AML-193 (cell line): ENCODE results near the gene TMPRSS5.
"Not testable (repeated sequence)": the region's sequence is repeated elsewhere in the genome, so short reads cannot be mapped to it uniquely, and the experiment has no call there.

ENCODE experiments used
- DNase-seq, 2 experiments: peaks; one replicate each; lab custom pipeline; 2025; lab: John Stamatoyannopoulos, UW

The TMPRSS5 gene

DNA sequence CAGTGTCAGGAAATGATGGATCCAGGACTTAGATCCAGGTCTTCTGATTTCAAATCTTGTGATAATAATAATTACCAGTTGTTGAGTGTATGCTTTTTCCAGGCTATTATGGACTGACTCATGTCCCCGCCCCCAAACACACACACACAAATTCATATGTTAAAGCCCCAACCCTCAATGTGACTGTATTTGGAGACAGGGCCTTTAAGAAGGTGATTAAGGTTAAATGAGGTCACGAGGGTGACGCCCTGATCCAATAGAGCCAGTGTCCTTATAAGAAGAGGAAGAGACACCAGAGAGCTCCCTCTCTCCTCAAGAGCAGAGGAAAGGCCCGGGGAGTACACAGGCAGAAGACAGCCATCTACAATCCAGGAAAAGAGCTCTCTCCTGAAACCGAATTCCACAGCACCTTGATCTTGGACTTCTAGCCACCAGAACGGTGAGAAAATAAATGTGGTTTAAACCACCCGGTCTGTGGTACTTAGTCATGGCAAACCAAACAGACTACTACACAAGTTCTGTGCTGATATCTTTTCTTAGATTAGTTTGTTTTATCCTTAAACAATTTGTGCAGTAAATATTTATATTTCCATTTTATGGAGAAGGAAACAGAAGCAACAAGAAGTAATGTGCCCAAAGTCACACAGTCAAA is 8.2 kb downstream of the TMPRSS5 start:
- no peak for DNase-seq

DNA sequence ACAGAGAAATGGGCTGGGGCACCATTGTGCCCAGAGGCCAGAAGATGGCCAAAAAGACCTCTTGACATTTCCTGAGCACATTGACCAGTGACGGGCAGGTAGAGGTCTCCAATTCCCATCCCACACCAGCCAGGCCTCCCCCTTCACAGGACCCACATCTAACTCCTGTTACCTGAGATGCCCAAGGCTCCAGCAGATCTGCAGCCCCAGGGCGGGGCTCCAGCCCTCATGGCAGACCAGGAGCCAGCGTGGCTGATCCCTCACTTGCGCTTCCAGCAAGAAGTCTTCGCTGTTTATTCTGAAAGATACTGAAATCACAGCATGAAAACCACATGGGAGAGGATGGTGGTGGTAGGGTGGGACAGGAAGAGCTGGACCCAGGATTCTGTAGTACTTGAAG is 9.0 kb downstream of the TMPRSS5 start:
- no peak for DNase-seq

DNA sequence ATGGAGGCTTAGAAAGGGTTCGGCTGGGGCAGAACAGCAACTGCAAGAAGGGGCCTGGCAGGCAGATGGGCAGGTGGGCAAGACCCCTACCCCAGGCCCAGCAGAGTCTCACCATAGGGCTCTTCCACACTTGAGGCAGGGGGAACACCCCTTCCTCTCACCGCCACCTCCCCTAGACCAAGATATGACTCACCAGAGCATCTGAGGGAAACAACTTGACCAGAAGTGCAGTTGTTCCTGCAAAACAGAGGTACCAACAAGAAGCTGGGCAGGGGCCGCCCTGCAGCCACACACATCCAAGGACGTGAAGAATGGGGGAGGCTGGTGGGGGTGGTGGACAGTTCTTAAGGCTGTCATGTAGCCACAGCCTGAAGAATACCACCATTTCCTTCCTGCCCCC is 10.9 kb downstream of the TMPRSS5 start:
- DNase-seq = no peak

DNA sequence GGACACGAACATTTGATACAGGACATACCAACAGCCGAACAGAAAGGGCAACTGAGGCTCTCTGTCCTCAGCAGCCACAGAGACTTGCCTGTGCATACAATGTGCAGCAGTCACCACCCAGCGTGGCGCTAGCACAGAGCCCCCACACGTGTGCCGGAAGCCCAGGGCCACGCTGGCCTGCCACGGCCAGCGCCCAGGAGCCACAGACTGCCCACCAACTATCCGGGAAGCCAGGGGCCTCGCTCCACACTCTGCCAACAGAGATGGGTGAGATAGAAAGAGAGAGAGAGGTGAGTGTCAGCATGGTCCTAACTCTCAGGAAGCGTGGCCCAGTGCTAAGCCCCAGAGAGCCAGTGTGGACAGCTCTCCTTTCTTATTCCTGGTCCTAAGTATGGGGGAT is 11.7 kb downstream of the TMPRSS5 start:
- DNase-seq = no peak

DNA sequence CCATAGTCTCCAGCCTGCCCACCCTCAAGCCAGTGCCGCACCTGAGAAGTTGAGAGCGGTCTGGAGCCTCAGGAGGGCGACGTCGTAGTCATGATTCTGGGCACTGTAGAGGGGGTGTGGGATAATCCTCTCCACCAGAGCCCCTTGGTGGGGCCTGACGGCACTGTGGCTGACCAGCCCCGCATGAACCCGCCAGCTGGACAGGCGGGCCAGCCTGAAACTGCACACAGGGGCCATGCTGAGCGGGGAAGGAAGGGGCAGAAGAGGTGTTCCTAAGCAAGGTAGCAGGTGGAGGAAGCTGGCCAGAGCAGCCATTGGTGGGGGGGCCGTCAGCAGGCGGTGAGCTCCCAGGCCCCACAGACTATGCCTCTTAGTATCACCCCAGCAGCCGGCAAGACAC is 13.1 kb downstream of the TMPRSS5 start:
- DNase-seq = no peak

DNA sequence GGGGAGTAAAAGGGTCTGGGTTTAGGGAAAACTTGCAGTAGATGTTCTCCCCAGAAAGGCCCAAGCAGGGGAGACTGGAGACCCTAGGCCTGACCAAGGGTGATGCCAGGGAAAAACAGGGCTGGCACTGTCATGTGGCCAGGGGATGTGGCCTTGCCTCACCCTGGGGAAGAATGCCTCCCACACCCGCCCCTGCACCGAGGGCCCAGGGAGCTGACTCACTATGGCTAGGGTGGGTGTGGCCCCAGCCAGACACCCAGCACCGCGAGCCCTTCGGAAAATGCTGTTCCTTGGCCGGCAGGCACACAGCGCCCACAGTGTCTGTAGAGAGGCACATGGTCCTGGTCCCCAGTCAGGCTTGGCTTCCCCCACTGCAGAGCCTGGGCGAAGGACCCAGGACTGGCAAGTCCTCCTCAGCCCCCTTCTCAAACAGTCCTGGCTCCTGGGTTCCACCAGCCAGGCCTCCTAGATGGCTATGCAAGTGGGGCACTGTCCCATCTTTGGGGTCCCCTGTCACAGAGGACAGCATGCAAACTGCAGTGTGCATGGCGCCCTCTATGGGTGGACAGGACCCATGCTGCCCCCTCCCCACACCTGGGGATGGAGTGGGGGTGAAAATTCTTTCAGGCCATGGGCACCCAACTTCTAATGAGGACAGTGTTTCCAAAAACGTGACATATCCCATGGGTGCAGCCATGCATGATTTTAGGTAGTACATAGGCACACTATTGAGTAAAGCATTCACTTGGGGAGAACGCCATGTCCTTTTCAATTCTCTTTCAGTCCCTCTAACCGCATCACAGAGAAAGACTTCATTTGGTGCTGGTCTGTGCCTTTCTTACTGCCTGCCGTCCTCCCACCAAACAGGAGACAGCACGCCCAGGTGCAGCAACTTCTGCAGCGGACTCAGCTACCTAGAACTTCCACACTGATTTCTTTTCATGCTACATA is 15.2 kb downstream of the TMPRSS5 start:
- DNase-seq = no peak

DNA sequence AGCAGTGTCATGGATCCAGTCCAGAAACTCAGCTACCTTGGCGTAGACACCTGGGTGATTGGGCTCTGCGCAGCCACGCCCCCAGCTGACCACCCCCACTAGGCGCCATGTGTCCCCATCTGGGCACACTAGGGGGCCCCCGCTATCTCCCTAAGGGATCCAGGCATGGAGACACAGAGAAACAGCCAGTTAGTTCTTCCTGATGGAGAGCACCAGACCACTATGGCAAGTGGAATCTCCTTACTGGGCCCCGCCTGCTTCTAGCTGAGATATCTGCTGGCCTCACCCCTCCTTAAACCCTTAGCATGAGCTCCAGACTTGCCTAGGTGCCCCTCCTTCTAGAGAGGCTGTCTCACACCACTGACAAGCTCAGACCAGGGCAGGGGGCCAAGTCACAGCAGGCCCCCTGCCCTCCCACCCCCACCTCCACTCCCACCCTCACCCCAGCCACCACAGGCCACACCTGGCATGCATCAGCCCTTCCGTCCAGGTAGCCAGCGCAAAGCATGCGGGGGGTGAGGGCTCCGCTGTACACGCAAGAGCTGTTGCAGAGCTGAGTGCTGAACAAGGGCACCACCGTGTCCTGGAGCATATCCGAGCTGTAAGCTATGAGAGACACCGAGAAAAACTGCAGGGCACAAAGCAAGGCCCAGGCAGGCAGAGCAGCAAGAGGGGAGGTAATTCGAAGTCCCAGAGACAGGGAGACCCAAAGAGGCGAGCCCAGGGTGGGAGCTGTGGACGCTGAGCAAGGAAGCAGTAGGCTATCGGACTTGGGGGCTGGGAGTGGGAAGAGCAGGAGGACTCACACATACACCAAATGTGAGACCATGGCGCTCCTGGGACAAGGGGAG is 16.1 kb downstream of the TMPRSS5 start:
- no peak for DNase-seq

DNA sequence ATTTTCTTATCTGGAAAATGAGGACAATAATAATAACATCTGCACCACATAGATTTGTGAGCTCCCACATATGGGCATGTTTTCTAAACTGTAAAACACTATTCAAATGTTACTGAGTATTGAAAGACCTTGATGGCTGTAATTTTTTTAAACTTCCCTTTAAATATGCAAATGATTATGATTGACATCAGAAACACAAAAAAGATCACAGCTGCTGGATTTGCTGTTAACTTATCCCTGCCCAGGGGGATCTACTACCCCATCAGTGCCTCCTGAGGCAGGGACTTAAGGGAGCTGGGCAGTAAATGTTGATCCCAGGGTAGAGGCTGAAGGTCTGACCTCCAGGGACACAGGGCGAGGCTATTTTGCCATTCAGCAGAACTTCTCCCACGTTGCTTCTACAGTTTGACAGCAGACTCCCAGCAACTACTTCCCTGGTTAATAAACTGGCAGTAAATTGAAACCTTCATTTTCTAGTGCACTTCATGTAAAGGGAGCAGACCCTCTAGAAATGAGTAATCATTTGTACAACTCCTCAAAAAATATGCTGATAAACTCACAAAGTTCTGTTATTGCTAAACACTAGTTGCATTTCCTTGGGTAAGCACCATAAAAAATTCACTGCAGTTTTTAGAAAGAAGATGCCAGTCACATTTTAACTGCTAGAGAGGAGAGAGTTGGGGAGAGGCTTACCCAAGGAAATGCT is 20.3 kb downstream of the TMPRSS5 start:
- DNase-seq = no peak

DNA sequence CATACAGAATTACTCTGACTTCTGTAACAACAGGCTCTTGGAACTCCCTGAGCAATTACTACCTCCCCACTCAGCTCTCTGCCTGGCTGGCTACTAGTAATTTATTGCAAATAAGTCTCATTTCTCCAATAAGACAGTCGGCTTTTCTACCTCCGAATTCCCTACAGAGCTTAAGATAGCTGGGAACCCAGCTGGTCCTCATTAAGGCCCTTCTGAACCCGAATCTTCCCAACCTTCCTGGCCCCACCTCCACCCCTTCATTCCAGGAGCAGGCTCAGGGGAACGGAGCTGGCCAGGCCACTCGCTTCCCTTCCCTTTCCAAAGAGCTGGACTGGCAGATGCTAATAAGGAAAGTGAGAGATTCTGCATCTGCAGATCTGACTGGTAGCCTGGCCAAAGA is 21.6 kb downstream of the TMPRSS5 start:
- DNase-seq = no peak

DNA sequence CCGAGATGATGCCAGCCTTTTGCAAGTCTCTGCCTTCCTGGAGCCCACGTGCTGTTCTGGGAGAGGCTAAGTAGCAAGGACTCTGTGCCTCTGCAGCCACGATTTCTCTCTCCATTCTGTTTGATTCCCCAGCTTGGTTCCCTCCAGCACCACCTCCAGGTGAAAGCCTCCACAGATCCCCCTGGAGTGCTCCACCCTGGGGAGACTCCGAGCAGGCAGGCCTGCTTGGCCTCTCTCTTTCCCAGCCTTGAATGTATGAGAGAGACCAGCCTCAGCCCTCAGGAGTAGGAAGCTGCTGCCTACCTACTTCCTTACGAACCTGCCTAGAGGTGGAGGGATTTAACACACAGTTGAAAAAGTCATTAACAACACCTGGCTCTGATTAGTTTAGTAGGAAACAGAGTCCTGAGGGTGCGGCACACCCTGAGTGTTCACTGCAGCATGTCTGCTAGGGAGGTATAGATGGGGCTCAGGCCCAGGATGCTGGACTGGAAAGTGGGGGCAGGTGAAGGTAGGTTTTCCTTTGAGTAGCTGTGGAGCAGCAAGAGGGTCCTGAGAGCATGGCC is 22.5 kb downstream of the TMPRSS5 start:
- no peak for DNase-seq

DNA sequence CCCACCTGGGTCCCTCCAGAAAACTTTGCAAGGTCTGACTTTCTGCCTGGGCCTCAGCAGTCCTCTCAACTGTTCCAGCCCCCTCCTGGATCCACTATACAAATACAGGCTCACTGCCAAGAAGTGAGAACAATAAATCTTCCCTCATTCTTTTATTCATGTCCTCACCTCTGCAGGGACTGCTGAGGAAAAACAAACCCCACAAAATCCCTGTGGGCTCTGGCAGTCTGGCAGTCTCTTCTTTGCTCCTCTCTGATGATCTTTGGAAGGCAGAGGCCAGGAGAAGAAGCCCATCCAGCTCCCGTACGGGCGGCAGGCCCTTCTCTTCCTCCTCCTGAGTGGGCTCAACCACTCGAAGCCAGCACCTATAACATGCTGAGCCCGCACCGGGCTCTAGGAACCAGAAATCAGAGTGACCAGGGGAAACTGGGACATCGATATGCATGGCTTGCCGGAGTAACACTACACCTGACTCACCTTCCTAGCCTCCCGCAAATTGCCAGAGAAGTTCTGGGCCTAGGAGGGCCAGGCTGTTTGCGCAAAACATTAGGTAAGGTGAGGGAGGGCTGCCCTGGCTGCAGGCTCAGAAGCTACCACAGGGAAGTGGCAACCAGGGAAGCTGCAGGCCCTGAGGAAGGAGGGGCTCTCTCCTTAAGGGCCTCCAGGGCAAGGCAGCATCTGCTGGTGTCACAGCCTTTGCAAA is 24.2 kb downstream of the TMPRSS5 start:
- no peak for DNase-seq

DNA sequence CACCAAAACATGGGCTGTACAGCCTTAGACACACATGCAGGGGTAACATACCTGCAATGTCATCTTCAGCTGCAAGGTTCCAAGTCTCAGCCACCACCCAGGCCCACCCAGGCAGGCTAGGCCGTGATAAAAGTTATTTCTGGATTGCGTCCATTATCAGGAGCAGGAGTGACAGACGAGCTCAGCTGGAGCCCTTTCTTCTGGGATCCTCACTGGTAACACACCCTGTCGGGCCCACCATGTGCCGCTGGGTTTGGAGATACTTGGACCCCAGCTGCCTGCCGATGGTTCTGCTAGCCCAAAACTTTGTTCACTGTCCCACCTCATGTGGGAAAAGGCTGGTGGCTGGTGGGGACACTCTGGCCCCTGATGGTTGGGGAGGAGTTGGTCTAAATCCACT is 24.8 kb downstream of the TMPRSS5 start:
- DNase-seq = no peak

DNA sequence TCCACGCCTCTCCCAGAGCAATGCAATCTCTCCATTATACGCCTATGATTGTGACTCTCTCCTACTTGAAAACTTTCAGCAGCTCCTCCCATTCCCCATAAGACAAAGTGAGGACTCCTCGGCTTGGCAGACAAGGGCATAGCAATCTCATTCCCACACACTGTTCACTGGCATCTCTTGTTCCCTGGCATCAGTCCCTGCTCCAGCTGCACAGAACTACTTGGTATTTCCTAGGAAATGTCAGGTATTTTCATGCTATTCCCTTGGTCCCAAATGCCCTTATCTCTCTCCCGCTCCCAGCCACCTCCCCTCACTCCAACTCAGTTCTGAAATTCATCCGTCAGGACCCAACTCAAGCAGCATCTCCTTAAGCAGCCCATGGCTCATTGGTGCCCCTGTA is 28.4 kb downstream of the TMPRSS5 start:
- DNase-seq = no peak

DNA sequence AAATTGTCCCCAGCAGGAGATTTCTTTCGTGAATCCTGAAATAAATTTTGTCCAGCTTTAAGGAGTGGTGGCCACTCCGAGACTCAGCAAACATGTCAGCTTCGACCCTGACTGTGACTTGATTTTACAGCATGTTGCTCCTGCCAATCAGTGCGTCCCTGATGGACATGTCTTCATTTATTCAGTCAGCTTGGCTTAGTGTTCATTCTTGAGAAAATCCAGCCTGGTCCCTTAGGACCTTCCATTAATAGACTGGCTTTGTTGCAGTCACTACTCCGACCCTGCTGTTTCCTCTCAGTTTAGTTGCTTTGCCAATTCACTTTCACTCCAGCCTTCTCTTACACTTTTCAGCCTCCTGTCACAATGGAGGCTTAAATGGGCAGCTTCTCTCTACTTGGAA is 30.5 kb downstream of the TMPRSS5 start:
- DNase-seq = no peak

DNA sequence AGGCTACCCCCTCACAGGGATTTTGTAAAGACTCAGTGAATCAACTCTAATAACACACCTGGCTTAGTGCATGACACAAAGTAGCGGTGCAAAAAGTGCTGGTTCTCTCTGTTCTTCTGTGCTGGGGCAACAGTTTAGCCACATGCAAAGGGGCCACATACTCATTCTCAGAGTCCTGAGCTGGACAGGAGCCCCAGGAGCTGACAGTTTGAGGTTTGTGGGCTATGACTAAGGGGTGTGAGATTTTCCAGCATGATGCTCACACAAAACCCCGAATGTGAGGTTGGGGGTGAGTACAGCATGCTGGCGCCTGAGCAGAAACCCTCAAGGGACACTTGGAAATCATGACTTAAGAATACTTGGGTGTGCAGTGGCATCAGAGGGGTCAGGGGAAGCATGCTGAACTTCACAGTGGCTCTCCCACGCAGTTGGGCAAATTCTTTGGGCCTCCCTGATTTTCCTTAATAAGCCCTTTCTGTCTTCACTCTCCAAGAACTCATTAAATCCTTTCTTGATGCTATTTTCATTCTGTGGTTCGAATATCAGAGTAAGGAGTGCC is 31.0 kb downstream of the TMPRSS5 start:
- no peak for DNase-seq

DNA sequence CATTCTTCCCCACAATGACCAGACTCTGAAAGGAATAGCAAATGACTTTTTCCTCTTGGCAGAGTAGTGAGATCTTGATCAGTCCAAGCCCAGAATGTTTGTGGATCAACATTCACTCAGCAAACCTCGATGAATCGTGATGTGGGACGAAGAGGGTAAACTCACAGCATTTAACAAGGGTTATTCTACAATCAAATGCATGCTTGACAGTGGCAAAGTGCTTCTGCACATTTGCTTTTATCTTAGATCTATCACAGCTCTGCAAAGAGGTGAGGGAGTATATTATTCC is 31.8 kb downstream of the TMPRSS5 start:
- DNase-seq = no peak

DNA sequence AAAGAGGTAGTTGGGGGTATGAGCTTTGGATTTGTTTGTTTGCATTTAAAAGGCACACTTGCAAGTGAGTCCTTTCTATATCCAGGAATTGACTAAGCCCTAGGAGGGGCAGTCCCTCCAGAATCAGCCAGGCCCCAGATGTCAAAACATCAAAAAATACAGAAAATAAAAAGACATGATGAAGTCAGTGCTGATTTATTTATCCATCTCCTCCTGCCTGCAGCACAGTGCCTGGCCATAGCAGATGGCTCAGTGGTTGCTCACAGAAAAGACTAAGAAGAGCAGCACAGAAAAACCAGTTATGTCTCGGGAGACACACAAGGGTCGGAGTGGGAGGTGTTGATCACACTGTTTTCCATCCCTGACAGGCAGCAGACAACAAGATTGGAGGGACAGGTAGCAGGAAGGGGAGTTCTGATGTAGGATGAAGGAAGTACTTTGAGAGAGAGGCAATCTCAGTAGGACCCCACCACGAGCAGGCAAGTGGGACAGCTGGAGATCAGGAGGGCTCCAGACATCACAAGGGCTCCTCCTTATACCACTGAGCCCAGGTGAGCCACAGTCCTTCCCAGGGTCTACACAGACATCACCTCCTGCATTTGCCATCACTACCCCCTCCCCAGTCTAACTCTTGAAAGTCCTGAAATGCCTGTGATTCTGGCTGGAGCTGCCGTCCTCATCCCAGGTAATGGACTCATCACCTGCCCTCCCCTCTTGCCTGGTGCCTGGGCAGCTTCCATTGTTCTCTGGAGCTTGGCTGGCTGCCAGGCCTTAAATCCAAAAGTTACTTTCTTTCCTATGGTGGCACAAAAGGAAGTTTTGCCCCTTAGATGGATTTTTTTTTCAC is 32.3 kb downstream of the TMPRSS5 start:
- no peak for DNase-seq

DNA sequence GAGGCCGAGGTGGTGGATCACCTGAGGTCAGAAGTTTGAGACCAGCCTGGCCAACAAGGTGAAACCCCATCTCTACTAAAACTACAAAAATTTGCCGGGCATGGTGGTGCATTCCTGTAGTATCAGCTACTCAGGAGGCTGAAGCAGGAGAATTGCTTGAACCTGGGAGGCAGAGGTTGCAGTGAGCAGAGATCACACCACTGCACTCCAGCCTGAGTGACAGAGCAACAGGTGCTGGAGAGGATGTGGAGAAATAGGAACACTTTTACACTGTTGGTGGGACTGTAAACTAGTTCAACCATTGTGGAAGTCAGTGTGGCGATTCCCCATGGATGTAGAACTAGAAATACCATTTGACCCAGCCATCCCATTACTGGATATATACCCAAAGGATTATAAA is 34.2 kb downstream of the TMPRSS5 start:
- DNase-seq = not testable (repeated sequence)

DNA sequence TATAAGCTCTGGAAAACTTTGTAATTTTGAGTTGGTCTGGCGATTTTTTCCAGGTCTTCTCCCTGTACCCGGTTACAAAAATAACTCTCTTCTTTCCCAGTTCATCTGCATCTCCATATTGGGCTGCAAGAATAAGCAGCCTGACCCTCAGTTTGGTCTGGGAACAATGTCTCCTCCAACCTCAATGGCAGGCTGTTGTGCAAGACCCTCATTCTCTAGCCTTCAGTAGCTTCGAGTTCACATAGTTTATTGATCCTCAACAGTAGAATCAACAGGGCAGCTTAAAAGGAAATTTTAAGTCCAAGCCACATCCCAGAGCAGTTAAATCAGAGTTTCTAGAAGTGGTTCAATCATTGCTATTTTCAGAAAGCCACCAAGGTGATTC is 35.3 kb downstream of the TMPRSS5 start:
- no peak for DNase-seq
